Stimulated activated memory B cell treated with anti-CD40 and anti-IgM and Interleukin-4, amounts not matched to agents 10 μg/mL and 1 μg/mL and 100 μg/mL, for 72 hours (primary cell): Measurements from ENCODE around the gene ZMYND15.
"Not testable (repeated sequence)": the region's sequence is repeated elsewhere in the genome, so short reads cannot be mapped to it uniquely, and the experiment has no call there.

Experiments used
- ATAC-seq: fragments of 150-1000 bp; cut with Tn5 transposase; 2 replicates; pipeline ENCODE4 v1.10.0; 2021
- H3K27ac Mint-ChIP-seq: one replicate; pipeline ENCODE4 v1.8.0; 2022; ENCODE audit warnings: mild to moderate bottlenecking, mixed read lengths
- H3K27me3 Mint-ChIP-seq: one replicate; pipeline ENCODE4 v1.8.0; 2022; ENCODE audit warnings: mixed read lengths
- H3K36me3 Mint-ChIP-seq: one replicate; pipeline ENCODE4 v1.8.0; 2022; ENCODE audit warnings: mixed read lengths
- H3K4me1 Mint-ChIP-seq: one replicate; pipeline ENCODE4 v1.8.0; 2022; ENCODE audit warnings: mixed read lengths
- H3K4me3 Mint-ChIP-seq: one replicate; pipeline ENCODE4 v1.8.0; 2022; ENCODE audit warnings: mild to moderate bottlenecking, moderate library complexity, mixed read lengths
- H3K9me3 Mint-ChIP-seq: one replicate; pipeline ENCODE4 v1.8.0; 2022; ENCODE audit warnings: mixed read lengths

The ZMYND15 gene

GRCh38 chr17:4739122-4740024 is at the start of gene ZMYND15, which contains the start of gene CXCL16:
Gene ZMYND15 (plus strand): TSS chr17:4739833. CDS start chr17:4740549, 716 bp downstream.
Gene CXCL16 (minus strand): TSS chr17:4739928. CDS start chr17:4739339, 589 bp downstream.
- ATAC-seq = peak; percentile 89
- H3K27ac Mint-ChIP-seq = peak within 1 kb of the TSS; percentile 83

GRCh38 chr17:4689872-4690271 is 49.8 kb upstream of the ZMYND15 start:
- not testable (repeated sequence) for H3K27me3 Mint-ChIP-seq, H3K9me3 Mint-ChIP-seq, ATAC-seq, H3K27ac Mint-ChIP-seq, H3K4me3 Mint-ChIP-seq
- peaks cover 29% of the 10 kb centered on the region for H3K4me1 Mint-ChIP-seq
- peaks cover 54% of the 10 kb centered on the region for H3K36me3 Mint-ChIP-seq

More at GRCh38 chr17:4739122-4740024, at the start of gene ZMYND15, which contains the start of gene CXCL16:
- no peaks in the 10 kb centered on the region for H3K9me3 Mint-ChIP-seq
- H3K36me3 Mint-ChIP-seq = no peaks in the 10 kb centered on the region
- H3K4me1 Mint-ChIP-seq = peaks cover 47% of the 10 kb centered on the region
- H3K27me3 Mint-ChIP-seq = peaks cover 39% of the 10 kb centered on the region
- peak within 1 kb of the TSS; percentile 84 for H3K4me3 Mint-ChIP-seq

- peaks cover 49% of the 10 kb centered on the region for H3K36me3 Mint-ChIP-seq
These were observed 48.9 kb upstream of the ZMYND15 start for GRCh38 chr17:4690745-4691144.

GRCh38 chr17:4691686-4692085 is 47.9 kb upstream of the ZMYND15 start:
- Mint-ChIP-seq H3K27ac (no peak overlapping the region), H3K4me3 (no peak overlapping the region), H3K27me3 (no peaks in the 10 kb centered on the region), H3K36me3 (peaks cover 51% of the 10 kb centered on the region), H3K9me3 (no peaks in the 10 kb centered on the region), H3K4me1 (peaks cover 40% of the 10 kb centered on the region)
- ATAC-seq = no peak

More at GRCh38 chr17:4690745-4691144, 48.9 kb upstream of the ZMYND15 start:
- Mint-ChIP-seq H3K9me3 (no peaks in the 10 kb centered on the region), H3K27me3 (no peaks in the 10 kb centered on the region), H3K4me1 (peaks cover 30% of the 10 kb centered on the region), H3K27ac (no peak overlapping the region), H3K4me3 (no peak overlapping the region)
- no peak for ATAC-seq

- no peak overlapping the region for H3K27ac Mint-ChIP-seq
- ATAC-seq = no peak
- peaks cover 36% of the 10 kb centered on the region for H3K4me1 Mint-ChIP-seq
- H3K9me3 Mint-ChIP-seq = no peaks in the 10 kb centered on the region
- H3K27me3 Mint-ChIP-seq = no peaks in the 10 kb centered on the region
- peaks cover 41% of the 10 kb centered on the region for H3K36me3 Mint-ChIP-seq
- H3K4me3 Mint-ChIP-seq = no peak overlapping the region
These were observed 46.2 kb upstream of the ZMYND15 start for GRCh38 chr17:4693416-4693815.

GRCh38 chr17:4696437-4696805 is 43.2 kb upstream of the ZMYND15 start:
- Mint-ChIP-seq H3K4me3 (peak overlapping the region; percentile 59), H3K27ac (peak overlapping the region; percentile 80), H3K9me3 (no peaks in the 10 kb centered on the region), H3K27me3 (no peaks in the 10 kb centered on the region), H3K36me3 (peaks cover 22% of the 10 kb centered on the region), H3K4me1 (peaks cover 38% of the 10 kb centered on the region)
- peak; percentile 72 for ATAC-seq

GRCh38 chr17:4699401-4700056 is 40.1 kb upstream of the ZMYND15 start:
- Mint-ChIP-seq H3K4me1 (peaks cover 51% of the 10 kb centered on the region), H3K36me3 (peaks cover 22% of the 10 kb centered on the region)
- not testable (repeated sequence) for H3K9me3 Mint-ChIP-seq, ATAC-seq, H3K4me3 Mint-ChIP-seq, H3K27me3 Mint-ChIP-seq, H3K27ac Mint-ChIP-seq

GRCh38 chr17:4701116-4701515 is 38.5 kb upstream of the ZMYND15 start:
- Mint-ChIP-seq H3K4me1 (peaks cover 54% of the 10 kb centered on the region), H3K9me3 (no peaks in the 10 kb centered on the region), H3K4me3 (no peak overlapping the region), H3K27ac (peak overlapping the region; percentile 26), H3K36me3 (peaks cover 17% of the 10 kb centered on the region), H3K27me3 (no peaks in the 10 kb centered on the region)
- no peak for ATAC-seq

- Mint-ChIP-seq H3K27me3 (no peaks in the 10 kb centered on the region), H3K4me3 (peak overlapping the region; percentile 86), H3K27ac (peak overlapping the region; percentile 92), H3K9me3 (no peaks in the 10 kb centered on the region), H3K4me1 (peaks cover 42% of the 10 kb centered on the region), H3K36me3 (peaks cover 6% of the 10 kb centered on the region)
- ATAC-seq = no peak
These were observed 36.3 kb upstream of the ZMYND15 start for GRCh38 chr17:4703330-4703691.

GRCh38 chr17:4704574-4704907 is 35.1 kb upstream of the ZMYND15 start:
- peak overlapping the region; percentile 86 for H3K4me3 Mint-ChIP-seq
- H3K4me1 Mint-ChIP-seq = peaks cover 44% of the 10 kb centered on the region
- not testable (repeated sequence) for ATAC-seq, H3K9me3 Mint-ChIP-seq, H3K27me3 Mint-ChIP-seq, H3K36me3 Mint-ChIP-seq
- H3K27ac Mint-ChIP-seq = peak overlapping the region; percentile 92

GRCh38 chr17:4704991-4705390 is 34.6 kb upstream of the ZMYND15 start:
- H3K9me3 Mint-ChIP-seq = no peaks in the 10 kb centered on the region
- H3K27ac Mint-ChIP-seq = peak overlapping the region; percentile 92
- no peaks in the 10 kb centered on the region for H3K27me3 Mint-ChIP-seq
- H3K4me3 Mint-ChIP-seq = peak overlapping the region; percentile 86
- ATAC-seq = no peak
- H3K36me3 Mint-ChIP-seq = peaks cover 6% of the 10 kb centered on the region
- peaks cover 48% of the 10 kb centered on the region for H3K4me1 Mint-ChIP-seq

- Mint-ChIP-seq H3K27ac (peak overlapping the region; percentile 3), H3K4me1 (peaks cover 46% of the 10 kb centered on the region)
- ATAC-seq = no peak
These were observed 33.5 kb upstream of the ZMYND15 start for GRCh38 chr17:4706121-4706520.

GRCh38 chr17:4708436-4708835 is 31.2 kb upstream of the ZMYND15 start:
- ATAC-seq = no peak
- H3K4me1 Mint-ChIP-seq = peaks cover 38% of the 10 kb centered on the region
- H3K9me3 Mint-ChIP-seq = no peaks in the 10 kb centered on the region
- H3K27ac Mint-ChIP-seq = no peak overlapping the region
- H3K4me3 Mint-ChIP-seq = no peak overlapping the region
- no peaks in the 10 kb centered on the region for H3K36me3 Mint-ChIP-seq
- H3K27me3 Mint-ChIP-seq = no peaks in the 10 kb centered on the region

More at GRCh38 chr17:4706121-4706520, 33.5 kb upstream of the ZMYND15 start:
- Mint-ChIP-seq H3K36me3 (peaks cover 2% of the 10 kb centered on the region), H3K4me3 (peak overlapping the region; percentile 8), H3K9me3 (no peaks in the 10 kb centered on the region), H3K27me3 (no peaks in the 10 kb centered on the region)

- peaks cover 41% of the 10 kb centered on the region for H3K4me1 Mint-ChIP-seq
- ATAC-seq = peak; percentile 96
- no peaks in the 10 kb centered on the region for H3K27me3 Mint-ChIP-seq
- no peaks in the 10 kb centered on the region for H3K36me3 Mint-ChIP-seq
- H3K9me3 Mint-ChIP-seq = no peaks in the 10 kb centered on the region
- H3K27ac Mint-ChIP-seq = peak within 1 kb of the TSS; percentile 67
- peak within 1 kb of the TSS; percentile 83 for H3K4me3 Mint-ChIP-seq
These were observed 29.6 kb upstream of the ZMYND15 start, which contains the start of gene ARRB2 for GRCh38 chr17:4709794-4710692. Gene ARRB2 (plus strand): TSS chr17:4710632. CDS start chr17:4710722, 90 bp downstream.
